HFF-Myc (cell line): ENCODE data around the gene ZEB2.

Experiments used
- DNase-seq: peaks from one replicate; pipeline ENCODE4 v3.0.0-alpha.2; 2011; ENCODE audit warnings: low read depth; ENCODE audit errors: extremely low read depth
- H3K4me3 ChIP-seq: replicated peaks from 2 replicates; pipeline ENCODE4 v1.5.1; 2011; ENCODE audit warnings: low read depth, mild to moderate bottlenecking, control low read depth, low read length
- CTCF ChIP-seq: IDR thresholded peaks from 2 replicates; pipeline ENCODE4 v1.5.1; 2012; ENCODE audit warnings: mild to moderate bottlenecking, low read depth, low read length, control low read depth; ENCODE audit errors: missing control alignments

The ZEB2 gene

GRCh38 chr2:144475569-144476275 lies 44.2 kb downstream of the ZEB2 start:
- no peak overlapping the region for H3K4me3 ChIP-seq
- no peak for TF ChIP-seq CTCF
- no peak for DNase-seq

GRCh38 chr2:144475044-144475443 lies 44.9 kb downstream of the ZEB2 start:
- TF ChIP-seq CTCF, result no peak
- no peak overlapping the region for H3K4me3 ChIP-seq
- DNase-seq, result no peak

GRCh38 chr2:144474017-144474416 lies 45.9 kb downstream of the ZEB2 start:
- TF ChIP-seq CTCF, result no peak
- DNase-seq, result no peak
- H3K4me3 ChIP-seq, result no peak overlapping the region

- DNase-seq, result no peak
- H3K4me3 ChIP-seq, result no peak overlapping the region
- no peak for TF ChIP-seq CTCF
Measured at GRCh38 chr2:144472911-144473310, 47.0 kb downstream of the ZEB2 start.

- no peak overlapping the region for H3K4me3 ChIP-seq
- no peak for DNase-seq
- TF ChIP-seq CTCF, result no peak
Measured at GRCh38 chr2:144472046-144472412, 47.9 kb downstream of the ZEB2 start.

- no peak for DNase-seq
- no peak overlapping the region for H3K4me3 ChIP-seq
- no peak for TF ChIP-seq CTCF
Measured at GRCh38 chr2:144471305-144472045, 48.4 kb downstream of the ZEB2 start.

GRCh38 chr2:144470816-144471215 lies 49.1 kb downstream of the ZEB2 start:
- no peak for DNase-seq
- TF ChIP-seq CTCF, result no peak
- H3K4me3 ChIP-seq, result no peak overlapping the region
